ENCODE results near the gene PAQR5. TPM values are rescaled to one million over a fixed set of nuclear protein-coding genes. Genes with fewer than 3 reads are reported as not detected.
A peak's percentile ranks its signal among the peaks of the same experiment; 100 is the strongest.

Gene PAQR5
- total RNA-seq, 1 experiment from 2014 or later = 34.0 TPM

DNA sequence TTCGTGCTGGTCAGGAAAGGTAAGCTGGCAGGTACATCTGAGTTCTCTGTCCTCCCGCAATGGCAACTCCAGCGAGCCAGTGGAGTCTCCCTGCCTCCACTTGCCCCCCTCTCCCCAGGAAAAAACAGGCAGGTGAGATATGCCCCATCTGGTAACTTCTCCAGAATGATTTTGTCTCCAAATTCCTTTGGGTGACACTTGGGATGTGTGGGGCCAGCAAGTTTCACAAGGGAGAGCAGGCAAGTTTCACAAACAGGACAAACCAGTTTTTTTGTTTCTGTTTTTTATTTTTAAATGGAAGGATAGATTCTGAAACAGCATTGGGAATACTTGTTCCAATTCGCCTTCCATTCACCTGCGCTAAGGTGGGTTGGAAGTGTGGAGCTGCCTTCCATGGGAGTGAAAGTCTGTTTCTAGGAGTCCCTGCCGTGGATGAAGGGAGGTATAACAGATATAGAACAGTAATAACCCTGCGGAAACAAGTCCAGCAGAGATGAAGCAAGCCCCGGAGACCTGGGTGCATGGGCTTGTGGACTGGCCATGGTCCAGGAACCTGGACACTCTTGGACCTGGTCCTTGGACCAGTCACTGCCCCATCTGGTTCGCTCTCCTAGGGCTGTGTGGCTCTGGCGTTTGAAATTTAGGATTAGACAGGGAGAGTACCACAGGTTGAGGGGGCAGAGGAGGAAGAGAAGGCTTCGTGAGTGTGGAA lies 92.5 kb downstream of the PAQR5 start:
- H4K20me1 ChIP-seq (ENCODE audit: insufficient read depth) = no peaks in the 10 kb centered on the region
- TF ChIP-seq CTCF (IDR thresholded peaks at IDR 0.05 in 2 of 3, conservative IDR thresholded peaks at IDR 0.05 in 1 of 3; ENCODE audit: borderline replicate concordance in 1 of 3, insufficient read depth in 1 of 3, low read depth in 2 of 3, low read length in 2 of 3) (no peak), MAX (IDR thresholded peaks at IDR 0.05) (no peak), SIN3A (IDR thresholded peaks at IDR 0.05; ENCODE audit: low read depth) (no peak), SP1 (IDR thresholded peaks at IDR 0.05; ENCODE audit: low read depth) (no peak), CBX3 (IDR thresholded peaks at IDR 0.05; ENCODE audit: low read depth) (no peak), EZH2phosphoT487 (IDR thresholded peaks at IDR 0.05; ENCODE audit: borderline replicate concordance) (no peak), ZFX (IDR thresholded peaks at IDR 0.05) (no peak), FOSL1 (IDR thresholded peaks at IDR 0.05; ENCODE audit: low read depth) (no peak), EZH2 (IDR thresholded peaks at IDR 0.05) (no peak), ATF3 (IDR thresholded peaks at IDR 0.05) (no peak)
- H3K4me1 ChIP-seq (ENCODE audit: control insufficient read depth in 1 of 2, insufficient read depth in 2 of 2, low read length in 2 of 2) = peaks cover 26 to 47% of the 10 kb centered on the region in 2 experiments
- no peak overlapping the region for H3K27ac ChIP-seq (ENCODE audit: low read depth, low read length)
- RAD21 ChIA-PET (ENCODE audit: low non-redundant PET in 1 of 2, low total read pairs in 2 of 2, uncharacterized antibody in 2 of 2, unreplicated experiment in 2 of 2) = no interaction called here
- no TSS peak for BruUV-seq (replicated peaks)
- no peaks in the 10 kb centered on the region for H3K36me3 ChIP-seq (ENCODE audit: control insufficient read depth in 1 of 2, insufficient read depth in 2 of 2, low read length in 2 of 2)
- no peaks in the 10 kb centered on the region for H3K79me2 ChIP-seq (ENCODE audit: insufficient read depth, low read length)
- no peaks in the 10 kb centered on the region for H3K27me3 ChIP-seq (ENCODE audit: insufficient read depth, low read length)
- intact Hi-C loops (cut with micrococcal nuclease) = loop anchor here (5.0 kb wide), 3 partner anchors 94 to 229 kb away; partner anchors contain the start of genes GLCE and PAQR5
- H3K9ac ChIP-seq (ENCODE audit: low read length) = no peak overlapping the region
- H3K9me3 ChIP-seq (ENCODE audit: control insufficient read depth in 1 of 2, insufficient read depth in 1 of 2, low read depth in 1 of 2, low read length in 2 of 2) = no peaks in the 10 kb centered on the region
- CTCF ChIA-PET = no interaction called here
- no peak overlapping the region for H2AFZ ChIP-seq (ENCODE audit: low read depth, low read length, poor library complexity, severe bottlenecking)
- ATAC-seq (no peak), DNase-seq (ENCODE audit: low read depth, low spot score) (no peak)
- H3K4me3 ChIP-seq (replicated peaks in 1 of 2; ENCODE audit: low read depth in 1 of 2, low read length in 2 of 2) = no peak overlapping the region
- H3K4me2 ChIP-seq (ENCODE audit: low read length) = peak overlapping the region; percentile 29; the same call in 1 of the 2 replicates
- H3K9me2 ChIP-seq (ENCODE audit: insufficient read depth) = no peaks in the 10 kb centered on the region
- POLR2A ChIA-PET = interaction anchor here (1.0 kb wide), 1 partner anchor 12 kb away, joined by 3 read pairs; no protein-coding TSS in a partner anchor

All from HCT116 (cell line).